T-helper 1 cell treated with Interleukin-12 subunit alpha and Interleukin-12 subunit beta and Interleukin-4 antibody, amounts not matched to agents 30 μg/mL and 1 μg/mL, for 36 hours (primary cell): ENCODE measurements around the gene ULK4.
"Not testable (repeated sequence)": the region's sequence is repeated elsewhere in the genome, so short reads cannot be mapped to it uniquely, and the experiment has no call there.

Experiments
- H3K27ac Mint-ChIP-seq: one replicate; pipeline ENCODE4 v1.8.0; 2021; ENCODE audit warnings: mild to moderate bottlenecking, mixed read lengths
- H3K27me3 Mint-ChIP-seq: one replicate; pipeline ENCODE4 v1.8.0; 2021; ENCODE audit warnings: low read depth, mixed read lengths
- H3K36me3 Mint-ChIP-seq: one replicate; pipeline ENCODE4 v1.8.0; 2021; ENCODE audit warnings: low read depth, mixed read lengths
- H3K4me1 Mint-ChIP-seq: one replicate; pipeline ENCODE4 v1.8.0; 2021; ENCODE audit warnings: low read depth, mixed read lengths
- H3K4me3 Mint-ChIP-seq: one replicate; pipeline ENCODE4 v1.8.0; 2021; ENCODE audit warnings: mild to moderate bottlenecking, moderate library complexity, mixed read lengths
- H3K9me3 Mint-ChIP-seq: one replicate; pipeline ENCODE4 v1.8.0; 2021; ENCODE audit warnings: mixed read lengths

Gene ULK4

GRCh38 chr3:41653571-41654239, 308.2 kb downstream of the ULK4 start:
- Mint-ChIP-seq H3K4me3 (no peak overlapping the region), H3K4me1 (no peaks in the 10 kb centered on the region), H3K9me3 (peaks cover 5% of the 10 kb centered on the region), H3K27me3 (no peaks in the 10 kb centered on the region), H3K27ac (no peak overlapping the region), H3K36me3 (no peaks in the 10 kb centered on the region)

GRCh38 chr3:41652931-41653330, 309.0 kb downstream of the ULK4 start:
- Mint-ChIP-seq H3K36me3 (no peaks in the 10 kb centered on the region), H3K27me3 (no peaks in the 10 kb centered on the region), H3K4me3 (no peak overlapping the region), H3K4me1 (no peaks in the 10 kb centered on the region), H3K9me3 (peaks cover 10% of the 10 kb centered on the region), H3K27ac (no peak overlapping the region)

- Mint-ChIP-seq H3K36me3 (no peaks in the 10 kb centered on the region), H3K9me3 (peaks cover 10% of the 10 kb centered on the region), H3K27me3 (no peaks in the 10 kb centered on the region)
Measured at GRCh38 chr3:41652506-41652905, 309.4 kb downstream of the ULK4 start.

GRCh38 chr3:41651718-41652117, 310.2 kb downstream of the ULK4 start:
- H3K27ac Mint-ChIP-seq: no peak overlapping the region

More at GRCh38 chr3:41652506-41652905, 309.4 kb downstream of the ULK4 start:
- Mint-ChIP-seq H3K4me3 (no peak overlapping the region), H3K4me1 (no peaks in the 10 kb centered on the region), H3K27ac (no peak overlapping the region)

GRCh38 chr3:41650406-41650805, 311.5 kb downstream of the ULK4 start:
- H3K4me1 Mint-ChIP-seq: no peaks in the 10 kb centered on the region
- H3K27ac Mint-ChIP-seq: no peak overlapping the region
- peaks cover 19% of the 10 kb centered on the region for H3K9me3 Mint-ChIP-seq
- no peaks in the 10 kb centered on the region for H3K36me3 Mint-ChIP-seq
- H3K27me3 Mint-ChIP-seq: no peaks in the 10 kb centered on the region
- H3K4me3 Mint-ChIP-seq: no peak overlapping the region

More at GRCh38 chr3:41651718-41652117, 310.2 kb downstream of the ULK4 start:
- Mint-ChIP-seq H3K36me3 (no peaks in the 10 kb centered on the region), H3K4me1 (no peaks in the 10 kb centered on the region), H3K9me3 (peaks cover 10% of the 10 kb centered on the region), H3K27me3 (no peaks in the 10 kb centered on the region), H3K4me3 (no peak overlapping the region)

- no peak overlapping the region for H3K27ac Mint-ChIP-seq
- no peaks in the 10 kb centered on the region for H3K4me1 Mint-ChIP-seq
- no peaks in the 10 kb centered on the region for H3K36me3 Mint-ChIP-seq
- H3K4me3 Mint-ChIP-seq: no peak overlapping the region
- peaks cover 24% of the 10 kb centered on the region for H3K9me3 Mint-ChIP-seq
- H3K27me3 Mint-ChIP-seq: no peaks in the 10 kb centered on the region
Measured at GRCh38 chr3:41649129-41649739, 312.7 kb downstream of the ULK4 start.

GRCh38 chr3:41647730-41648129, 314.2 kb downstream of the ULK4 start:
- H3K27ac Mint-ChIP-seq, H3K4me3 Mint-ChIP-seq, H3K4me1 Mint-ChIP-seq, H3K27me3 Mint-ChIP-seq, H3K36me3 Mint-ChIP-seq: not testable (repeated sequence)
- H3K9me3 Mint-ChIP-seq: peaks cover 24% of the 10 kb centered on the region

GRCh38 chr3:41640076-41640475, 321.8 kb downstream of the ULK4 start:
- Mint-ChIP-seq H3K27me3 (no peaks in the 10 kb centered on the region), H3K4me3 (no peak overlapping the region), H3K36me3 (no peaks in the 10 kb centered on the region), H3K27ac (no peak overlapping the region), H3K4me1 (no peaks in the 10 kb centered on the region), H3K9me3 (peaks cover 5% of the 10 kb centered on the region)

- no peak overlapping the region for H3K27ac Mint-ChIP-seq
Measured at GRCh38 chr3:41638381-41638780, 323.5 kb downstream of the ULK4 start.

GRCh38 chr3:41632700-41633099, 329.2 kb downstream of the ULK4 start:
- no peaks in the 10 kb centered on the region for H3K27me3 Mint-ChIP-seq
- no peaks in the 10 kb centered on the region for H3K36me3 Mint-ChIP-seq
- H3K4me3 Mint-ChIP-seq: no peak overlapping the region
- no peaks in the 10 kb centered on the region for H3K4me1 Mint-ChIP-seq
- no peak overlapping the region for H3K27ac Mint-ChIP-seq
- no peaks in the 10 kb centered on the region for H3K9me3 Mint-ChIP-seq

More at GRCh38 chr3:41638381-41638780, 323.5 kb downstream of the ULK4 start:
- Mint-ChIP-seq H3K27me3 (no peaks in the 10 kb centered on the region), H3K36me3 (no peaks in the 10 kb centered on the region), H3K4me3 (no peak overlapping the region), H3K4me1 (no peaks in the 10 kb centered on the region), H3K9me3 (peaks cover 4% of the 10 kb centered on the region)

- no peak overlapping the region for H3K4me3 Mint-ChIP-seq
- H3K9me3 Mint-ChIP-seq: no peaks in the 10 kb centered on the region
- no peak overlapping the region for H3K27ac Mint-ChIP-seq
- no peaks in the 10 kb centered on the region for H3K27me3 Mint-ChIP-seq
- no peaks in the 10 kb centered on the region for H3K36me3 Mint-ChIP-seq
- no peaks in the 10 kb centered on the region for H3K4me1 Mint-ChIP-seq
Measured at GRCh38 chr3:41630708-41631107, 331.2 kb downstream of the ULK4 start.

GRCh38 chr3:41629986-41630385, 331.9 kb downstream of the ULK4 start:
- Mint-ChIP-seq H3K36me3 (no peaks in the 10 kb centered on the region), H3K4me1 (no peaks in the 10 kb centered on the region), H3K4me3 (no peak overlapping the region), H3K27ac (no peak overlapping the region), H3K9me3 (no peaks in the 10 kb centered on the region), H3K27me3 (no peaks in the 10 kb centered on the region)

- Mint-ChIP-seq H3K4me1 (no peaks in the 10 kb centered on the region), H3K9me3 (no peaks in the 10 kb centered on the region), H3K36me3 (no peaks in the 10 kb centered on the region), H3K27me3 (no peaks in the 10 kb centered on the region), H3K27ac (no peak overlapping the region), H3K4me3 (no peak overlapping the region)
Measured at GRCh38 chr3:41629072-41629471, 332.8 kb downstream of the ULK4 start.

GRCh38 chr3:41627477-41628087, 334.3 kb downstream of the ULK4 start:
- Mint-ChIP-seq H3K36me3 (no peaks in the 10 kb centered on the region), H3K27me3 (no peaks in the 10 kb centered on the region), H3K4me1 (no peaks in the 10 kb centered on the region), H3K27ac (no peak overlapping the region), H3K9me3 (no peaks in the 10 kb centered on the region), H3K4me3 (no peak overlapping the region)

GRCh38 chr3:41612853-41613252, 349.1 kb downstream of the ULK4 start:
- Mint-ChIP-seq H3K9me3 (no peaks in the 10 kb centered on the region), H3K4me1 (peaks cover 4% of the 10 kb centered on the region), H3K27ac (no peak overlapping the region), H3K27me3 (no peaks in the 10 kb centered on the region), H3K36me3 (peaks cover 2% of the 10 kb centered on the region), H3K4me3 (no peak overlapping the region)
